Measurements from ENCODE around the gene DAB2. TPM values are rescaled to one million over a fixed set of nuclear protein-coding genes. Genes with fewer than 3 reads are reported as not detected.

Gene DAB2
- total RNA-seq (2022; extraction: Qiagen RNA extraction; ENCODE audit: low read depth) = 9.0 to 13.5 TPM (median 11.5 TPM) in 5 replicates

GRCh38 chr5:39424736-39425637, at the start of gene DAB2:
TSS of gene DAB2 (minus strand) at chr5:39424980. CDS start at chr5:39394320, 30,660 bp downstream.

GRCh38 chr5:39364367-39364766, 60.4 kb downstream of the DAB2 start, which contains the start of gene C9:
TSS of gene C9 (minus strand) at chr5:39364495. CDS start at chr5:39364464, 31 bp downstream.

Other genes starting within 250 kb of the DAB2 start
- gene FYB1, start 205.4 kb downstream of the DAB2 start, total RNA-seq (2022; extraction: Qiagen RNA extraction; ENCODE audit: low read depth) = 8.0 to 19.0 TPM (median 13.3 TPM) in 5 replicates
- gene C9, start 60.5 kb downstream of the DAB2 start, total RNA-seq (2022; extraction: Qiagen RNA extraction; ENCODE audit: low read depth) = not detected in 5 replicates

Data from A549 treated with RU486 at 1 μM for 4 hours (cell line).